ENCODE results near the gene AGO4. TPM values are rescaled to one million over a fixed set of nuclear protein-coding genes. Genes with fewer than 3 reads are reported as not detected.

AGO4 gene
- total and polyA plus RNA-seq, 2 of the 8 experiments (the other 6 are each of a cell fraction or from before 2014, with no cell fraction given) = 5.5 to 7.7 TPM

- DNase-seq (ENCODE audit: low read depth in 1 of 2, low spot score in 2 of 2) = no peak
- H3K4ac ChIP-seq (replicated peaks; ENCODE audit: insufficient read length, low read depth, low read length) = no peak overlapping the region
- TF ChIP-seq SP2 (IDR thresholded peaks at IDR 0.05; ENCODE audit: low read length) = no peak
- TF ChIP-seq E2F6 (IDR thresholded peaks at IDR 0.05) = no peak
- no peak for TF ChIP-seq NANOG (IDR thresholded peaks at IDR 0.05; ENCODE audit: insufficient read depth, low read depth, low read length, poor library complexity, severe bottlenecking)
- TF ChIP-seq ZNF274 (IDR thresholded peaks at IDR 0.05; ENCODE audit: borderline replicate concordance, extremely low read depth, low read length) = no peak
- no peak for TF ChIP-seq MAFK (IDR thresholded peaks at IDR 0.05; ENCODE audit: low read depth, low read length)
- no peak for TF ChIP-seq TAF1 (IDR thresholded peaks at IDR 0.05; ENCODE audit: low read depth, low read length)
- TF ChIP-seq ASH2L (IDR thresholded peaks at IDR 0.05; ENCODE audit: low read length) = no peak
- TF ChIP-seq POLR2AphosphoS5 (IDR thresholded peaks at IDR 0.05; ENCODE audit: low read depth, low read length) = no peak
- no peak for TF ChIP-seq NRF1 (IDR thresholded peaks at IDR 0.05; ENCODE audit: low read depth, low read length)
- ChIA-PET POLR2A (ENCODE audit: partially characterized antibody) (no interaction called here), CTCF (ENCODE audit: partially characterized antibody) (interaction anchor here (1.2 kb wide), 1 partner anchor 10 kb away, joined by 4 read pairs; no protein-coding TSS in a partner anchor)
- no peak overlapping the region for H2BK12ac ChIP-seq (ENCODE audit: low read depth, low read length)
- H3K27ac ChIP-seq (ENCODE audit: low read depth, low read length) = no peak overlapping the region
- H3K23me2 ChIP-seq (ENCODE audit: low read depth, low read length) = no peaks in the 10 kb centered on the region
- H3K9me3 ChIP-seq (ENCODE audit: insufficient read depth in 2 of 2, low read depth in 1 of 2, low read length in 1 of 2) = no peaks in the 10 kb centered on the region
- H4K20me1 ChIP-seq (replicated peaks in 1 of 2; ENCODE audit: control insufficient read depth in 1 of 2, insufficient read depth in 2 of 2, low read length in 2 of 2) = no peaks in the 10 kb centered on the region
- H2AFZ ChIP-seq (ENCODE audit: low read length) = no peak overlapping the region
- H4K5ac ChIP-seq (ENCODE audit: insufficient read length, low read depth, low read length) = no peak overlapping the region
- no peak for FAIRE-seq
- H3K79me1 ChIP-seq (ENCODE audit: low read depth, low read length) = no peaks in the 10 kb centered on the region
- no peak overlapping the region for H3K9ac ChIP-seq (replicated peaks in 1 of 4; ENCODE audit: extremely low read depth in 1 of 4, low read depth in 3 of 4, low read length in 3 of 4)
- H2BK5ac ChIP-seq (ENCODE audit: low read depth, low read length) = no peak overlapping the region
- H2BK120ac ChIP-seq (replicated peaks; ENCODE audit: low read depth, low read length) = no peak overlapping the region
- H3K14ac ChIP-seq (ENCODE audit: insufficient read length) = no peak overlapping the region
- peaks cover 0 to 4% (median 4%) of the 10 kb centered on the region in 4 experiments; a peak in 2 of 7 replicates for H3K4me1 ChIP-seq (replicated peaks in 1 of 4; ENCODE audit: control insufficient read depth in 3 of 4, insufficient read depth in 4 of 4, low read length in 3 of 4)
- H2AK5ac ChIP-seq (ENCODE audit: low read depth, low read length) = no peak overlapping the region
- no peak overlapping the region for H4K8ac ChIP-seq (ENCODE audit: extremely low read depth, insufficient read depth, low read length)
- H3K4me3 ChIP-seq (ENCODE audit: extremely low read depth in 1 of 4, insufficient read depth in 2 of 4, low read depth in 3 of 4, low read length in 4 of 4) = no peak overlapping the region
- H3K23ac ChIP-seq (ENCODE audit: insufficient read length) = no peak overlapping the region
- H3K36me3 ChIP-seq (ENCODE audit: control insufficient read depth in 2 of 4, insufficient read depth in 4 of 4, low read length in 3 of 4) = peaks cover 0 to 6% (median 2%) of the 10 kb centered on the region in 4 experiments; a peak in 4 of 8 replicates
- H3K79me2 ChIP-seq (ENCODE audit: control insufficient read depth in 1 of 2, insufficient read depth in 2 of 2, low read length in 2 of 2) = no peaks in the 10 kb centered on the region
- H3K56ac ChIP-seq (replicated peaks; ENCODE audit: insufficient read length, low read depth, low read length) = no peak overlapping the region
- no peak overlapping the region for H4K91ac ChIP-seq (replicated peaks; ENCODE audit: insufficient read length, low read length)
- no peak overlapping the region for H2BK20ac ChIP-seq (ENCODE audit: low read length)
- H3K27me3 ChIP-seq (replicated peaks in 1 of 4; ENCODE audit: control insufficient read depth in 3 of 4, extremely low read depth in 1 of 4, insufficient read depth in 3 of 4, low read length in 3 of 4) = no peaks in the 10 kb centered on the region
- no peak overlapping the region for H3K18ac ChIP-seq (ENCODE audit: extremely low read depth, low read length)
- 90% methylated on average over 1 of the region's 1 CpG; no CpG with 5 or more reads in 1 of the 2 experiments for WGBS, 2 experiments (ENCODE audit: extremely low coverage in 1 of 2, insufficient coverage in 1 of 2, insufficient read length in 1 of 2, insufficient replicate concordance in 2 of 2, low coverage in 1 of 2, low lambda C conversion rate in 2 of 2, missing lambda C conversion rate in 1 of 2)
- no peak overlapping the region for H3K4me2 ChIP-seq (ENCODE audit: insufficient read depth in 1 of 2, low read depth in 2 of 2, low read length in 2 of 2)
- no peak overlapping the region for H2BK15ac ChIP-seq (ENCODE audit: low read length)
Measured at GRCh38 chr1:35845766-35846165, 38.0 kb downstream of the AGO4 start.

All from H1 (cell line).